Activated CD4-positive, alpha-beta T cell treated with anti-CD3 and anti-CD28 coated beads, Interleukin-2, Interleukin-4, amounts not matched to agents 100 ng/mL and 50 ng/mL, durations not matched to agents 16 hours and 8 hours (primary cell): Measurements from ENCODE around the gene ADRA2A.

ENCODE experiments used
- DNase-seq: peaks from one replicate; pipeline ENCODE4 v3.0.0-alpha.2; 2020; ENCODE audit warnings: low spot score

The ADRA2A gene

GRCh38 chr10:111109501-111110242 lies 32.8 kb downstream of the ADRA2A start:
- DNase-seq = no peak

- no peak for DNase-seq
These were observed 33.9 kb downstream of the ADRA2A start for GRCh38 chr10:111110771-111111170.

DNA sequence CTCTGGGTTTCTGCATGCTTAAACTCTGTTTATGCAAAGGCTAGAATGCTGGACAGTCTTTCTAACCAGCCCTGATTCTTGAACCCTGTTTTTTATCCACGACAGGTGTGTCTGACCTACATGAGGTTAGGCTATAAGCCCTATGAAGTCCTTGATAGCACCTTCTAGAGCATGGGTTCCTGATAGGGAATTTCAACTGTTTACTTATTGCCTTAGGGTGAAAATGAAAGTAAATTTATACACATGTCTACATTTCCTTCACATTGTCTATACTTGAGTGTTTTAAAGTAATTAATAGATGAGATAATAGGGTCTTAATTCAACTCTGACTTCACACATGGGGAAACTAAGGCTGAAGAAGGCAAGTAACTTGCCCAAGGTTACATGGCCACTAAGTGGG lies 35.5 kb downstream of the ADRA2A start:
- no peak for DNase-seq

- DNase-seq = no peak
These were observed 36.6 kb downstream of the ADRA2A start for GRCh38 chr10:111113238-111113960.

DNA sequence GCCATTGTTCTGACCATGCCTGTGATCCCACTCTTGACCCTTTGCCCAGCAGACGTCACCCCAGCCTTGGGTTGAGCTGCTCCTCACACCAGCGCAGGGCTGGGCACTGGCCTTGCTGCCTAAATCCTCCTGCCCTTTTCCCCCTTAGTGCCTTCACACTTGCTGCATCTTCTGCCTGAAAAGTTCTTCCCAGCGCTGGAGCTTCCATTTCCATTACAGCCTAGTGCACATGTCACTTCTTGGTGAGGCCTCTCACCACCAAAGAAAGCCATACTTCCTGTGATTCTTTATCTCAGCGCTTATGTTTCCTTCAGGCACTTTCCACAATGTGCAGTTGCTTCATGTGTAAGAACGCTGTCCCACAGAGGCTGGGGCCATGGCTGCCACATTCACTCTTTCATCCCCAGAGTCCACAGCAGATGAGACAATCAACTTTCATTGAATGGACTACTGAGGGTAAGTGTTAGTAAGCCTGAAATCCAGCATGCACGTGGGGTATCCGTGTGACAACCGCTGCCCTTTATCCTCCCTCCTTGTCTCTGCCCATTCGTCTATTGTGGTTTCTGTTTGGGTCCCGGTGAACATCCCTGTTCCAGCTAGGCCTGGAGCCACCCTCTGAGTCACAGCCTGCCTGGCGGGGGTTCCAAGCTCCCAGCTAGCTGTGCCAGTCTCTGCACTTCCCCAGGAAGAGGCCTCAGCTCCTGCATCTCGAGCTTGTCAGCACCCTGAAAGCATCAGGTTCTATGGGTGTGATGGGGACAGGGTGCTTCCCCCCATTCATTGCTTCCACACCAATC lies 37.3 kb downstream of the ADRA2A start:
- no peak for DNase-seq

GRCh38 chr10:111114758-111115500 lies 38.1 kb downstream of the ADRA2A start:
- DNase-seq = no peak

DNA sequence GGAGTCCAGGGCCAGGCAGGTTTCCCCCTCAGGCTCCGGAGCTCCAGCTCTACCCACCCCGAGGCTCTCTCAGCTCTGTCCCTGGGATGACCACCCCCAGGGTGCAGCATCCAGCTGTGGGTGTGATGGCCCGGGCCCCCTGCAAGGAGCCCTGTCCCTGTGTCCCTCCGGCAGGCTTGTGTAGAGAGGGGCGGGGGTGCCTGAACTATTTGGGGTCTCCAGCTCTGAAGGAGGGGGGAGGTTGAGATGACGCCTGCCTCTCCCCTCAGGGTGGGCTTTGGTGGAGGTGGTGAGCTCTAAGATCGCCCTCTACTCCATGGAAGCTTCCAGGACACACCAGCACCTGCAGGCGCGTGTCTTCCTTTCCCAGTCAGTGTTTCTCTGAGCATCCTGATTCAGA lies 39.4 kb downstream of the ADRA2A start:
- DNase-seq = no peak

DNA sequence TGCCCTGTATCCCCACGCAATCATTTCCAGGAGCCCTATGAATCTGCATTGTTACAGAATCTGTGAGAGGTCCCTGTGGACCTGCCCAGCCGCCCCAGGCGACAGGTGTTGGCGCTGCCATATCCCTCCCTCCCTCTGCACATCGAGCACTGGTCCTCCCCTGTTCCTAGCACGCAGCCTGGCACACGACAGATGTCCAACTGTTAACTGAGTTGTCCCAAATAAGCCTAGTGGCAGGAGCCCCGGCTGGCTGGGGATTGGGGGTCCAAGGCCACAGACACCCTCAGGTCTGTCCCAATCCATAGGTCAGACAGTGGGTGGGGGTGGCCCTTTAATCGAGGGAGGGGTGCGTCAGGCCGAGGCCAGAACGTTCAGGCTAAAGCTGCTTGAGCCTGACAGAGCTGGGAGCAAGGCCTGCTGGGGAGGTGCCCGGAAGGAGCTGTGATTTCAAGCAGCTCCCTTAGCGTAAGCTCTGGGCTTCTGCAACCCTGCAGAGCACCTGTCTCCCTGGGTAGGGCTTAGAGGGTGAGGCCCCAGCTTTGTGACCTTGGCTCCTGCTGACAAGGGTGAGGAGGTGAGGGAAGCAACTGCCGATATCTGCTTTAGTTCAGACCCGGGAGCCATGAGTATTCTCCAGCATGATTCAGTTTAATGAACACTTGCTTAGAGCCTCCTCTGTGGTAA lies 40.1 kb downstream of the ADRA2A start:
- DNase-seq = no peak

GRCh38 chr10:111117528-111118277 lies 40.9 kb downstream of the ADRA2A start:
- DNase-seq = no peak

DNA sequence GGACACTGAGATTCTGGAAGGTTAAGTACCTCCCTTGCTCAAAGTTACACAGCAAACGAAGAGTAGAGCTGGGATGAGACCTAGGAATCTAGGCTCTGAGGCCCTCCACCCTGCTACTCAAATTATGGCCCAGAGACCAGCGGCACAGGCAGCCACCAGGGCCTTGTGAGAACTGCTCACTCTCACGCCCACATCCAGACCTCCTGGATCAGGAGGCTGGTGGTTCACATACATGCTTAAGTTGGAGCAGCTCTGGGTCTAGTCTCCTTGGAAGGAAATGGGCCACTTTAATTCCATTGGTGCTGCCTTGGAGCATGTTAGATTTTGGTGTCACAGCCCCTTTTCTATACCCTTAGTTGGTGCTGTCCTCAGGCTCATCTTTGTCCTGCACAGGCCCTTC lies 41.9 kb downstream of the ADRA2A start:
- no peak for DNase-seq

DNA sequence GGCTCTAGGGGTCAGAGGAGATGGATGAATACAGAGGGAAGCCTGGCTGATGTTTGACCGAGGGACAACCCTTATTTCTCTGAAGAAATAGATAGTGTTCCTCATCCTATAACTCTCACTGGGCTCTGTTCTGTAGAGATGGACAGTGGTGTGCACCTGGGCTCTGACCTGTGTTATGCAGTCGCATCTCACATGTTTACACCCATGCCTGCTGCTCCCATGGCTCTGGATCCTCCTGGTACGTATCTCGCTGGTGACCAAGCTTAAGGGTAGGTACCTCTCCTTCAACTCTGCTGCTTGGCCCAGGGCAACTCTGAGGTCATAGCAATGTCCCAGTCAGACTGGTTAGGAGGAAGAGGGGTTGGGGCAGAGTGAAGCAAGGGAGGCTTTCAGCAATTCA lies 42.8 kb downstream of the ADRA2A start:
- DNase-seq = no peak

DNA sequence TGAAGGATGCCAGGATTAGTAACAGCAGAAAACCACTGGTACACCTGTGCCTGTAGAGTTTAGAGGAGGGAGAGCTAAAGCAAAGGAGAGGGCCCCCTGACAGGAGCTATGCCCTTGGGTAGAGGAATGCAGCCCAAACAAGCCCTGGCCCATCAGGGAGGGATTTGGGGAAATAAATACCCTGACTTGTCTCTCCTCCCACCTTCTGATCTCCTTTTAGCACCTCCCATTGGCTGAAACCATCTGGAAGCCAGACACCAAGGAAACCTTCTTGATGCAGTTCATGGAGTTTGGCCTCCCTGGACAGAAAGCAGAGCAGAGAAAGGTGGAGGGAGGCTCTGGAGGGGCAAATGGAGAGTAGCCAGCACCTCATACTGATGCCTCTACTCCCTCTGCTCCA lies 45.3 kb downstream of the ADRA2A start:
- DNase-seq = no peak

DNA sequence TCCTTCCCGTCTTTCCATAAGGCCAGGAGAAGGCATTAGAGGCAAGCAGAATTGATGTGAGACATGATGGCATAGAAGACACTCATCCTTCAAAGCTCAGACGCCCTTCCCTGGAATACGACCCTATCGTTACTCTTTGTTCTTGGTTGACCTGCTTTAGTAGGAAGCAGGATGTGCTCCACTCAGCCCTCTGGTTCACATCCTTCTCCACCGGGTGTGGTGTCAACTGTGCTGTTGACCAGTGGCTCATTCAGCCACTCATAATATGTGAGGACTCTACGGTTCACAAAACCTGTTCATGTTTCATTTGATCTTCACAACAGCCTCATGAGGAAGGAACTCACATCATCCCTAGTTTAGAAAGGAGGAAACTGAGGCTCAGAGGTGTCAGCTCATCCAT lies 47.1 kb downstream of the ADRA2A start:
- DNase-seq = no peak

DNA sequence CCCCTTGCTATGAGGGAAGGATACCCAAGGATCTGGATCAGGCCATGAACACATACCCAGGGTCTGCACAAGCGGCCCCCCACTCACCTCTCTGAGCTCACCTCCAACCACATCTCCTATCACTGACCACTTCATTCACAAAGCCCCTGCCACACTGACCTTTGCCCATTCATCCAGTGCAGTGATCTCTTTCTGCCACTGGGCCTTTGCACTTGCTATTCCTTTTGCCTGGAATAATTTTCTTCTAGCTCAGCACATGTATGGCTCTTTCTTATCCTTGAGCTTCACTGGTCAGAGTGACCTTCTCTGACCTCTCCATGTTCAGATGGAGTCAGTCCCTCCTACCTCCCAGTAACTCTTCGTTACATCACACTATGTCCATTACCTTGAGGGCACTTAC lies 48.3 kb downstream of the ADRA2A start:
- DNase-seq = no peak

DNA sequence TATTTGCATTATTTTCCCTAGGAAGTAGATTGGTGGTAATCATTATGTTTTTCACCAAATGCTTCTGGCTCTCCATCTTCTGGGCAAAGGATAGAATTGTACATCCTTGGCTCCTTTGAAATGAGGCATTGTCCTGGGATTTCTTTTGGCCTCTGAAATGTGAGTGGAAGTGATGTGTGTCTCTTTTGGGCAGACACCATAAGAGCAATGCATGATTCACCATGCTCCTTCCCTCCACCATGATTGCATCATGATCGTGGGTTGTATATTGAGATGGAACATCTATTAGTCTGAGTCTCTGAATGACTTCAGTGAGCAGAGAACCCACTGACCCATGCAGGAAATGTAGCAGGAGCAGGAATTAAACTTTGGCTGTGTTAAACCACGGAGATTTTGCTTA lies 49.2 kb downstream of the ADRA2A start:
- DNase-seq = no peak

DNA sequence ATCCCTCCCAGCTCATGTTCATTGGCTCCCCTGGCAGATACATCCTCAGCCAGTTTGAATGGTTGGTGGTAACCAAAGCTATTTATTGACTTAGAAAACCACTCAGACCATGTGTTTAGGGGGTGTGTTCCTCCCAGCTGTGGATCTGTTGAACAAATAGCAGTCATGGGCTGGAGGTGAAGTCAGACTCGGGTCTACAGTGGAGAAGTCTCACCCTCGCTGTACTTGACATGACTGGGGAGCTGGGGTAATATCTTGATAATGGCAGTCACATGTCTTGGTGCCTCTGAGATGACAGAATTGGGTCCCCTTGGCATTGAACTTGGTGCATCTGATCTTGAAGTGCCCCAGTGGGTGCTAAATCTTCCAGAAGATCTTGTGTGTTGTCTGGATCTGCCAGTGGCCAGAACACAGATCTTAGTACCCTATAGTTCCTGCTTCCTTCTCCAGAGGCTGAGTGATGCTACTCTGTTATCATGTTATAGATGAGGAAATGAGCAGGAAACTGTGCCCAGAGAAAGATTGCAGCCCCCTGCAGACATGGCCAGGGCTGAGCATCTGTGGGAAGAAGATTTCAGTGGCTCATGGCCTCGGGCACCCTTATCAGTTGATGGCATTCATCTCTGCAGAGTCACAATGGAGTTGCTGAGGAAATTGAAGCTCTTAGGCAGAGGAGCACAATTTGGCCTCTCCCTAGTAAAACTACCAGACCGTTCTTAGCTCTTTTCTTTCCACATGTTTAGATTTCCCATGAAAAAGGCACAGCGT lies 50.4 kb downstream of the ADRA2A start:
- no peak for DNase-seq

- DNase-seq = no peak
These were observed 51.7 kb downstream of the ADRA2A start for GRCh38 chr10:111128331-111129180.

GRCh38 chr10:111129363-111129762 lies 52.5 kb downstream of the ADRA2A start:
- DNase-seq = no peak

GRCh38 chr10:111130471-111130870 lies 53.6 kb downstream of the ADRA2A start:
- DNase-seq = no peak
